SK-N-SH (cell line): Measurements from ENCODE around the gene PRR36. TPM values are rescaled to one million over a fixed set of nuclear protein-coding genes. Genes with fewer than 3 reads are reported as not detected.

ENCODE experiments used
- CTCF ChIA-PET: fragments of 300-600, 350-600 bp; formaldehyde crosslinking; extraction: SDS; loops from one replicate; lab custom pipeline; 2021; lab: Yijun Ruan, JAX
- POLR2A ChIA-PET: fragments of 350-600 bp; sonication (Branson Sonifier 250); formaldehyde crosslinking; extraction: SDS; loops from one replicate; lab custom pipeline; 2020; ENCODE audit warnings: antibody characterized with exemption, inconsistent platforms; lab: Yijun Ruan, JAX
- DNase-seq: peaks from one replicate; pipeline ENCODE4 v3.0.0; 2012
- H2AFZ ChIP-seq: fragments of 200-600 bp; sonication (generic); 2 replicates; pipeline ENCODE4 v1.8.1; 2016; ENCODE audit warnings: antibody characterized with exemption, mild to moderate bottlenecking, low read depth
- H3F3A ChIP-seq: fragments of 200-600 bp; sonication (generic); replicated peaks from 2 replicates; pipeline ENCODE3; 2016; ENCODE audit warnings: antibody characterized with exemption, mild to moderate bottlenecking; ENCODE audit not compliant: insufficient read depth
- H3K27ac ChIP-seq, 2 experiments: fragments of 200-500 bp in 1 of 2; fragments of 200-600 bp in 1 of 2; sonication (Bioruptor generic) in 1 of 2; sonication (generic), shearing (Covaris generic) in 1 of 2; 2 replicates each; pipeline versions ENCODE4 v1.5.1 to v1.6.1; 2014 to 2016; ENCODE audit warnings: low read depth in 2 of 2, inconsistent platforms in 1 of 2, low read length in 1 of 2, mild to moderate bottlenecking in 1 of 2, mixed read lengths in 1 of 2
- H3K27me3 ChIP-seq: fragments of 200-600 bp; sonication (generic), shearing (Covaris generic); 2 replicates; pipeline ENCODE4 v1.6.1; 2016; ENCODE audit warnings: mixed run types; ENCODE audit not compliant: insufficient read depth
- H3K36me3 ChIP-seq, 2 experiments: fragments of 200-500 bp in 1 of 2; fragments of 200-600 bp in 1 of 2; sonication (Bioruptor generic) in 1 of 2; sonication (generic) in 1 of 2; replicated peaks in 1 of 2; 2 replicates each; pipeline versions ENCODE3 to v1.5.1; 2014 to 2016; ENCODE audit warnings: low read length in 1 of 2, mild to moderate bottlenecking in 1 of 2; ENCODE audit not compliant: insufficient read depth in 2 of 2, control insufficient read depth in 1 of 2
- H3K4me1 ChIP-seq, 2 experiments: fragments of 200-500 bp in 1 of 2; fragments of 200-600 bp in 1 of 2; sonication (Bioruptor generic) in 1 of 2; sonication (generic), shearing (Covaris generic) in 1 of 2; 2 replicates each; pipeline versions ENCODE4 v1.5.1 to v1.6.1; 2014 to 2016; ENCODE audit warnings: low read depth in 1 of 2, low read length in 1 of 2, mixed run types in 1 of 2; ENCODE audit not compliant: insufficient read depth in 2 of 2, control insufficient read depth in 1 of 2
- H3K4me2 ChIP-seq: fragments of 200-600 bp; sonication (generic), shearing (Covaris generic); 2 replicates; pipeline ENCODE4 v1.6.1; 2017; ENCODE audit warnings: mixed run types
- H3K4me3 ChIP-seq, 2 experiments: fragments of 200-500 bp in 1 of 2; fragments of 200-600 bp in 1 of 2; sonication (Bioruptor generic) in 1 of 2; sonication (generic), shearing (Covaris generic) in 1 of 2; 2 replicates each; pipeline versions ENCODE4 v1.5.1 to v1.8.1; 2014 to 2016; ENCODE audit warnings: low read depth in 2 of 2, inconsistent platforms in 1 of 2, low read length in 1 of 2, mild to moderate bottlenecking in 1 of 2, mixed read lengths in 1 of 2, moderate library complexity in 1 of 2
- H3K79me2 ChIP-seq: fragments of 200-600 bp; sonication (generic); 2 replicates; pipeline ENCODE4 v1.8.1; 2017; ENCODE audit warnings: mild to moderate bottlenecking; ENCODE audit not compliant: insufficient read depth
- H3K9ac ChIP-seq: fragments of 200-600 bp; sonication (generic); 2 replicates; pipeline ENCODE4 v1.6.1; 2017; ENCODE audit warnings: mixed run types
- H3K9me2 ChIP-seq: fragments of 200-600 bp; sonication (generic); 2 replicates; pipeline ENCODE4 v1.6.1; 2017; ENCODE audit warnings: mixed run types
- H3K9me3 ChIP-seq: fragments of 200-600 bp; sonication (generic); 2 replicates; pipeline ENCODE4 v1.6.1; 2017; ENCODE audit warnings: mixed run types, mild to moderate bottlenecking, moderate library complexity
- H4K20me1 ChIP-seq: fragments of 200-600 bp; sonication (generic); 2 replicates; pipeline ENCODE4 v1.6.1; 2017; ENCODE audit warnings: mild to moderate bottlenecking, mixed run types; ENCODE audit not compliant: insufficient read depth
- ELF1 ChIP-seq: IDR thresholded peaks from 2 replicates; pipeline ENCODE4 v1.4.0; 2012
- EP300 ChIP-seq, 2 experiments: IDR thresholded peaks; 2 replicates each; pipeline versions ENCODE4 v1.4.0 to v1.6.1; 2012; ENCODE audit warnings: borderline replicate concordance in 1 of 2, low read depth in 1 of 2, low read length in 1 of 2
- FOSL2 ChIP-seq: IDR thresholded peaks from 2 replicates; pipeline ENCODE4 v1.4.0; 2012; ENCODE audit warnings: low read depth, mild to moderate bottlenecking, moderate library complexity, borderline replicate concordance
- FOXJ3 ChIP-seq: sonication (generic); formaldehyde crosslinking; IDR thresholded peaks from 2 replicates; pipeline ENCODE4 v1.5.1; 2020; ENCODE audit warnings: mild to moderate bottlenecking, missing genetic modification reagents
- FOXM1 ChIP-seq: IDR thresholded peaks from 2 replicates; pipeline ENCODE4 v1.4.0; 2012; ENCODE audit warnings: low read depth, mild to moderate bottlenecking
- GABPA ChIP-seq: IDR thresholded peaks from 2 replicates; pipeline ENCODE4 v1.4.0; 2012; ENCODE audit warnings: low read depth, mild to moderate bottlenecking
- GATA2 ChIP-seq: sonication (generic); formaldehyde crosslinking; IDR thresholded peaks from 2 replicates; pipeline ENCODE4 v1.5.0; 2020; ENCODE audit warnings: mild to moderate bottlenecking, missing genetic modification reagents
- MEF2A ChIP-seq: IDR thresholded peaks from 2 replicates; pipeline ENCODE4 v1.4.0; 2012; ENCODE audit warnings: low read depth, borderline replicate concordance
- MXI1 ChIP-seq: IDR thresholded peaks from 2 replicates; pipeline ENCODE4 v1.6.1; 2012; ENCODE audit warnings: mild to moderate bottlenecking, low read depth, low read length, improper control_type of control experiment
- RFX5 ChIP-seq: IDR thresholded peaks from 2 replicates; pipeline ENCODE4 v1.6.1; 2012; ENCODE audit warnings: mild to moderate bottlenecking, improper control_type of control experiment, low read length
- TCF12 ChIP-seq: IDR thresholded peaks from 2 replicates; pipeline ENCODE4 v1.4.0; 2012
- YY1 ChIP-seq: IDR thresholded peaks from 2 replicates; pipeline ENCODE4 v1.4.0; 2012; ENCODE audit warnings: low read depth, mild to moderate bottlenecking
- WGBS: methylation state at CpG from one replicate; pipeline ENCODE4 v1.1.6; 2017; ENCODE audit warnings: low lambda C conversion rate; 5-methylcytosine and 5-hydroxymethylcytosine counted together
- polyA plus RNA-seq, 3 experiments: library from polyadenylated mRNA; depleted of rRNA; stranded (reverse); fragments of >200 nt; gene quantifications; 2 replicates each; pipeline ENCODE4 v1.2.3, GENCODE V29; 2012
- TF ChIP-seq, protein P1 (sequence below): IDR thresholded peaks from 2 replicates; pipeline ENCODE4 v1.4.0; 2012; ENCODE audit warnings: low read depth, borderline replicate concordance
- TF ChIP-seq, protein P2 (sequence below): IDR thresholded peaks from 2 replicates; pipeline ENCODE4 v1.4.0; 2012; ENCODE audit warnings: low read depth
- TF ChIP-seq, protein P3 (sequence below): fragments of 150-350 bp; IDR thresholded peaks from 2 replicates; pipeline ENCODE4 v1.6.1; 2016; ENCODE audit warnings: mild to moderate bottlenecking, low read depth, low read length
- TF ChIP-seq, protein P4 (sequence below): IDR thresholded peaks from 2 replicates; pipeline ENCODE4 v1.4.0; 2012; ENCODE audit warnings: low read depth, borderline replicate concordance

PRR36 gene
- polyA plus RNA-seq, 1 of the 3 experiments (the other 2 are of a cell fraction) = 0.18 TPM

DNA sequence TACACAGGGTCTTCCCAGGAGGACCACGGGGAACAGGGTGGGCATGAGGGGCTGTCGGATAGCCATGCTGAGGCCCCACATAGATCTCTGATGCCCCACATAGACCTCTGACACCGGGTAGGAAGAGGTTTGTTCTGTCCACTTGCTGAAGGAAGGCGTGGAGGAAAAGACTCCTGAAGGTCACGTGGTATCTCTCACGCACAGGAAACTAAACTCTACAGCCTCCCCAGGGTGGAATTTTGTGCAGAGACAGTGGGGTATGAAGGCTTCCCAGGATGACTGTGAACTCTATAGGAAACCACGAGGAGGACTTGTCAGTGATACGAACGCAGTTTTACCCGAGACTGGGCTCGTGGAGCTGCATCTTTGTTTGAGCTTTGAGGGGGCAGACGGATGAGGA, 41.4 kb downstream of the PRR36 start:
- no peak for DNase-seq
- no peak overlapping the region for H3K9ac ChIP-seq
- no peaks in the 10 kb centered on the region for H3K36me3 ChIP-seq
- TF ChIP-seq, protein P1, sequence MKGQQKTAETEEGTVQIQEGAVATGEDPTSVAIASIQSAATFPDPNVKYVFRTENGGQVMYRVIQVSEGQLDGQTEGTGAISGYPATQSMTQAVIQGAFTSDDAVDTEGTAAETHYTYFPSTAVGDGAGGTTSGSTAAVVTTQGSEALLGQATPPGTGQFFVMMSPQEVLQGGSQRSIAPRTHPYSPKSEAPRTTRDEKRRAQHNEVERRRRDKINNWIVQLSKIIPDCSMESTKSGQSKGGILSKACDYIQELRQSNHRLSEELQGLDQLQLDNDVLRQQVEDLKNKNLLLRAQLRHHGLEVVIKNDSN = no peak
- TF ChIP-seq FOXM1 = no peak
- no peak for TF ChIP-seq EP300 (IDR thresholded peaks at IDR 0.05; ENCODE audit: borderline replicate concordance in 1 of 2, low read depth in 1 of 2, low read length in 1 of 2)
- TF ChIP-seq, protein P2, sequence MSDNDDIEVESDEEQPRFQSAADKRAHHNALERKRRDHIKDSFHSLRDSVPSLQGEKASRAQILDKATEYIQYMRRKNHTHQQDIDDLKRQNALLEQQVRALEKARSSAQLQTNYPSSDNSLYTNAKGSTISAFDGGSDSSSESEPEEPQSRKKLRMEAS = no peak
- no peak for TF ChIP-seq YY1
- no peak for TF ChIP-seq GABPA
- no peak for TF ChIP-seq ELF1
- no peak for TF ChIP-seq FOXJ3 (CRISPR knock-in tag)
- TF ChIP-seq, protein P3, sequence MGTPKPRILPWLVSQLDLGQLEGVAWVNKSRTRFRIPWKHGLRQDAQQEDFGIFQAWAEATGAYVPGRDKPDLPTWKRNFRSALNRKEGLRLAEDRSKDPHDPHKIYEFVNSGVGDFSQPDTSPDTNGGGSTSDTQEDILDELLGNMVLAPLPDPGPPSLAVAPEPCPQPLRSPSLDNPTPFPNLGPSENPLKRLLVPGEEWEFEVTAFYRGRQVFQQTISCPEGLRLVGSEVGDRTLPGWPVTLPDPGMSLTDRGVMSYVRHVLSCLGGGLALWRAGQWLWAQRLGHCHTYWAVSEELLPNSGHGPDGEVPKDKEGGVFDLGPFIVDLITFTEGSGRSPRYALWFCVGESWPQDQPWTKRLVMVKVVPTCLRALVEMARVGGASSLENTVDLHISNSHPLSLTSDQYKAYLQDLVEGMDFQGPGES = no peak
- no peak for TF ChIP-seq MEF2A
- TF ChIP-seq TCF12 = no peak
- TF ChIP-seq MXI1 = no peak
- TF ChIP-seq, protein P4, sequence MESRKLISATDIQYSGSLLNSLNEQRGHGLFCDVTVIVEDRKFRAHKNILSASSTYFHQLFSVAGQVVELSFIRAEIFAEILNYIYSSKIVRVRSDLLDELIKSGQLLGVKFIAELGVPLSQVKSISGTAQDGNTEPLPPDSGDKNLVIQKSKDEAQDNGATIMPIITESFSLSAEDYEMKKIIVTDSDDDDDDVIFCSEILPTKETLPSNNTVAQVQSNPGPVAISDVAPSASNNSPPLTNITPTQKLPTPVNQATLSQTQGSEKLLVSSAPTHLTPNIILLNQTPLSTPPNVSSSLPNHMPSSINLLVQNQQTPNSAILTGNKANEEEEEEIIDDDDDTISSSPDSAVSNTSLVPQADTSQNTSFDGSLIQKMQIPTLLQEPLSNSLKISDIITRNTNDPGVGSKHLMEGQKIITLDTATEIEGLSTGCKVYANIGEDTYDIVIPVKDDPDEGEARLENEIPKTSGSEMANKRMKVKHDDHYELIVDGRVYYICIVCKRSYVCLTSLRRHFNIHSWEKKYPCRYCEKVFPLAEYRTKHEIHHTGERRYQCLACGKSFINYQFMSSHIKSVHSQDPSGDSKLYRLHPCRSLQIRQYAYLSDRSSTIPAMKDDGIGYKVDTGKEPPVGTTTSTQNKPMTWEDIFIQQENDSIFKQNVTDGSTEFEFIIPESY = no peak
- TF ChIP-seq FOSL2 = no peak
- TF ChIP-seq GATA2 (CRISPR knock-in tag) = no peak
- no peak for TF ChIP-seq RFX5
- no peaks in the 10 kb centered on the region for H3F3A ChIP-seq
- no peaks in the 10 kb centered on the region for H4K20me1 ChIP-seq
- CTCF ChIA-PET = interaction anchor here (2.0 to 2.8 kb wide), 2 partner anchors 20 to 33 kb away, joined by 7 to 15 read pairs; no protein-coding TSS in a partner anchor
- H3K79me2 ChIP-seq = peaks cover 4% of the 10 kb centered on the region; the same call in 1 of the 2 replicates
- H2AFZ ChIP-seq = no peak overlapping the region
- WGBS = 87% methylated on average over 12 of the region's 12 CpGs
- no peak overlapping the region for H3K27ac ChIP-seq
- H3K4me1 ChIP-seq = peaks cover 3 to 7% of the 10 kb centered on the region in 2 experiments; a peak in 2 of 4 replicates
- no peak overlapping the region for H3K4me2 ChIP-seq
- H3K9me3 ChIP-seq = no peaks in the 10 kb centered on the region
- no peak overlapping the region for H3K4me3 ChIP-seq
- POLR2A ChIA-PET = no interaction called here
- peaks cover 6% of the 10 kb centered on the region; the same call in 1 of the 2 replicates for H3K27me3 ChIP-seq
- no peaks in the 10 kb centered on the region for H3K9me2 ChIP-seq
